B cell (primary cell): ENCODE results near the gene BEND5. TPM values are rescaled to one million over a fixed set of nuclear protein-coding genes. Genes with fewer than 3 reads are reported as not detected.

Experiments used
- ATAC-seq: fragments of 200-7000 bp; cut with Tn5 transposase; one replicate; pipeline ENCODE4 v1.10.0; 2021; ENCODE audit warnings: low read depth, mild to moderate bottlenecking, moderate number of reproducible peaks, moderate library complexity
- CTCF ChIA-PET: fragments of 350-600 bp; sonication (Branson Sonifier 250); formaldehyde crosslinking; loops from one replicate; lab custom pipeline; 2021; ENCODE audit warnings: antibody characterized with exemption, inconsistent platforms; lab: Charles Lee
- POLR2A ChIA-PET: fragments of 350-600 bp; sonication (Branson Sonifier 250); formaldehyde crosslinking; loops from one replicate; lab custom pipeline; 2021; ENCODE audit warnings: antibody characterized with exemption; lab: Charles Lee
- DNase-seq: peaks from one replicate; pipeline ENCODE4 v3.0.0; 2013
- H2AFZ ChIP-seq: 2 replicates; pipeline ENCODE4 v1.6.1; 2012; ENCODE audit warnings: mild to moderate bottlenecking, low read depth, low read length; ENCODE audit not compliant: insufficient read depth, poor library complexity, severe bottlenecking
- H3K27ac ChIP-seq, 2 donors: 1 replicate in 1 of 2; 2 replicates in 1 of 2; pipeline ENCODE4 v1.5.1; 2012 to 2013; ENCODE audit warnings: low read length in 2 of 2, mild to moderate bottlenecking in 2 of 2, moderate library complexity in 1 of 2
- H3K27me3 ChIP-seq, 4 experiments: fragments of 200-600 bp in 1 of 4; sonication (generic) in 1 of 4; replicated peaks in 1 of 4; 1 replicate in 2 of 4; 2 replicates in 2 of 4; pipeline versions ENCODE4 v1.6.1 to v1.7.0; 2013 to 2016; ENCODE audit warnings: low read length in 3 of 4, mild to moderate bottlenecking in 2 of 4, mixed read lengths in 1 of 4, moderate library complexity in 1 of 4; ENCODE audit not compliant: insufficient read depth in 4 of 4, control insufficient read depth in 3 of 4; ENCODE audit errors: control extremely low read depth in 1 of 4
- H3K36me3 ChIP-seq, 2 experiments: replicated peaks in 1 of 2; 1 replicate in 1 of 2; 2 replicates in 1 of 2; pipeline versions ENCODE4 v1.6.1 to v1.7.1; 2013; ENCODE audit warnings: low read length in 1 of 2; ENCODE audit not compliant: insufficient read depth in 2 of 2, control insufficient read depth in 1 of 2; ENCODE audit errors: control extremely low read depth in 1 of 2, extremely low read depth in 1 of 2
- H3K4me1 ChIP-seq, 2 donors: fragments of 200-600 bp in 1 of 2; sonication (generic) in 1 of 2; 1 replicate in 1 of 2; 2 replicates in 1 of 2; pipeline versions ENCODE4 v1.5.1 to v1.6.1; 2013 to 2017; ENCODE audit warnings: low read length in 2 of 2; ENCODE audit not compliant: control insufficient read depth in 2 of 2, insufficient read depth in 2 of 2
- H3K4me2 ChIP-seq: replicated peaks from 2 replicates; pipeline ENCODE3; 2012; ENCODE audit warnings: mild to moderate bottlenecking, low read depth, low read length; ENCODE audit not compliant: poor library complexity, severe bottlenecking
- H3K4me3 ChIP-seq, 5 experiments: fragments of 200-600 bp in 1 of 5; sonication (generic) in 1 of 5; 1 replicate in 3 of 5; 2 replicates in 2 of 5; pipeline versions ENCODE4 v1.5.1 to v1.7.0; 2011 to 2016; ENCODE audit warnings: low read length in 4 of 5, mild to moderate bottlenecking in 4 of 5, low read depth in 2 of 5, control low read depth in 1 of 5, moderate library complexity in 1 of 5; ENCODE audit not compliant: insufficient read depth in 1 of 5; ENCODE audit errors: control extremely low read depth in 1 of 5, extremely low read depth in 1 of 5
- H3K79me2 ChIP-seq: fragments of 200-600 bp; sonication (generic); one replicate; pipeline ENCODE4 v1.6.0; 2016; ENCODE audit warnings: low read length; ENCODE audit not compliant: control insufficient read depth, insufficient read depth
- H3K9ac ChIP-seq: fragments of 200-600 bp; sonication (generic); 2 replicates; pipeline ENCODE4 v1.6.1; 2017; ENCODE audit warnings: mild to moderate bottlenecking, low read length, moderate library complexity
- H3K9me3 ChIP-seq, 3 donors: one replicate each; pipeline versions ENCODE4 v1.6.1 to v1.7.1; 2013; ENCODE audit warnings: low read length in 2 of 3; ENCODE audit not compliant: control insufficient read depth in 2 of 3, insufficient read depth in 1 of 3; ENCODE audit errors: control extremely low read depth in 1 of 3
- H4K20me1 ChIP-seq: 2 replicates; pipeline ENCODE4 v1.6.0; 2012; ENCODE audit warnings: mild to moderate bottlenecking, low read length; ENCODE audit not compliant: insufficient read depth, control insufficient read depth, poor library complexity, severe bottlenecking
- H3K27ac Mint-ChIP-seq: one replicate; pipeline ENCODE4 v1.8.0; 2021; ENCODE audit warnings: mixed read lengths
- H3K27me3 Mint-ChIP-seq: one replicate; pipeline ENCODE4 v1.8.0; 2021; ENCODE audit warnings: mixed read lengths
- H3K4me1 Mint-ChIP-seq: one replicate; pipeline ENCODE4 v1.8.0; 2021; ENCODE audit warnings: mixed read lengths
- H3K4me3 Mint-ChIP-seq: one replicate; pipeline ENCODE4 v1.8.0; 2021; ENCODE audit warnings: mixed read lengths
- H3K9me3 Mint-ChIP-seq: one replicate; pipeline ENCODE4 v1.8.0; 2022; ENCODE audit warnings: mixed read lengths; ENCODE audit not compliant: insufficient read depth
- EZH2 ChIP-seq: IDR thresholded peaks from 2 replicates; pipeline ENCODE4 v1.6.1; 2012; ENCODE audit warnings: borderline replicate concordance, low read depth, mild to moderate bottlenecking, moderate library complexity, low read length; ENCODE audit not compliant: insufficient read depth, poor library complexity, severe bottlenecking
- WGBS: methylation state at CpG from one replicate; pipeline ENCODE4 v1.1.5; 2013; ENCODE audit warnings: missing lambda C conversion rate; ENCODE audit not compliant: insufficient coverage; 5-methylcytosine and 5-hydroxymethylcytosine counted together
- intact Hi-C: fragments of 100-400 bp; cut with micrococcal nuclease; formaldehyde crosslinking; loops from one replicate; pipeline ENCODE4 v1.10.0; 2022
- polyA plus RNA-seq: library from polyadenylated mRNA; depleted of rRNA; stranded (reverse); fragments of >200 nt; gene quantifications from 2 replicates; pipeline ENCODE4 v1.2.3, GENCODE V29; 2012
- total RNA-seq, 2 donors: library from RNA; stranded (reverse); fragments of 120-200 nt in 1 of 2; gene quantifications; 1 replicate in 1 of 2; 2 replicates in 1 of 2; pipeline versions ENCODE4 v1.2.3 to v1.2.4, GENCODE V29; 2013 to 2022
- TF ChIP-seq, protein P1 (sequence below): fragments of 200-600 bp; IDR thresholded peaks from one replicate; pipeline ENCODE4 v1.8.0; 2022; ENCODE audit warnings: antibody characterized with exemption, mild to moderate bottlenecking

BEND5 gene
- total and polyA plus RNA-seq, 2 donors (not counting 1 experiment from before 2014, with no cell fraction given) = 19.5 to 19.7 TPM

DNA sequence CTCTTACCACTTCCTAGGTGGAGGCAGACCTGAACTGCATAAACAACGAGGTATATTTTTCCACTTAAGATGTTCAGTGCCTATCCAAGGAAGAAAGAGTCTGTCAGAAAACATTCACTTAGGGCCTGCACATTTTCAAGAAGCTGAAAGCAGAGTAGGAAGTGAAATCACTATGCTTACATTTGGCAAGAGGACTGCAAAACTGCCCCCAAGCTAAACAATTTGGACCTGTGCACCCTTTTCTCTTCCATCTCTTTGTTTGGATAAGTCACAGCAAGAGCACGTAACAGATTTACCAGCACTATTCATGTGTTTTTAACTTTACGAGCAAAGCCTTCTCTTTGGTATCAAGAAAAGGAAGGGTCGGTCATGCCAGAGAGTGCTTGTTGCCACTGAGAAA is 13.2 kb upstream of the BEND5 start:
- Histone ChIP-seq H3K4me2 (peak overlapping the region; percentile 52), H3K27me3 (no peaks in the 10 kb centered on the region), H3K4me3 (peak overlapping the region in 1 of 5 experiments; percentile 17), H3K9me3 (no peaks in the 10 kb centered on the region), H4K20me1 (no peaks in the 10 kb centered on the region), H3K36me3 (no peaks in the 10 kb centered on the region), H2AFZ (peak overlapping the region; percentile 68), H3K27ac (peak overlapping the region; percentile 79 to 85), H3K79me2 (peaks cover 3% of the 10 kb centered on the region), H3K4me1 (peaks cover 55 to 56% of the 10 kb centered on the region in 2 donors), H3K9ac (no peak overlapping the region)
- POLR2A ChIA-PET = interaction anchor here (1.0 kb wide), 1 partner anchor 9 kb away, joined by 3 read pairs; no protein-coding TSS in a partner anchor
- no peaks in the 10 kb centered on the region for H3K9me3 Mint-ChIP-seq
- peak overlapping the region; percentile 81 for H3K4me3 Mint-ChIP-seq
- intact Hi-C loops = loop anchor here (10.0 kb wide), 1 partner anchor 315 kb away; the partner anchor contains the start of gene SPATA6
- H3K27ac Mint-ChIP-seq = peak overlapping the region; percentile 95
- 0% methylated on average over 1 of the region's 4 CpGs for WGBS
- TF ChIP-seq, protein P1, sequence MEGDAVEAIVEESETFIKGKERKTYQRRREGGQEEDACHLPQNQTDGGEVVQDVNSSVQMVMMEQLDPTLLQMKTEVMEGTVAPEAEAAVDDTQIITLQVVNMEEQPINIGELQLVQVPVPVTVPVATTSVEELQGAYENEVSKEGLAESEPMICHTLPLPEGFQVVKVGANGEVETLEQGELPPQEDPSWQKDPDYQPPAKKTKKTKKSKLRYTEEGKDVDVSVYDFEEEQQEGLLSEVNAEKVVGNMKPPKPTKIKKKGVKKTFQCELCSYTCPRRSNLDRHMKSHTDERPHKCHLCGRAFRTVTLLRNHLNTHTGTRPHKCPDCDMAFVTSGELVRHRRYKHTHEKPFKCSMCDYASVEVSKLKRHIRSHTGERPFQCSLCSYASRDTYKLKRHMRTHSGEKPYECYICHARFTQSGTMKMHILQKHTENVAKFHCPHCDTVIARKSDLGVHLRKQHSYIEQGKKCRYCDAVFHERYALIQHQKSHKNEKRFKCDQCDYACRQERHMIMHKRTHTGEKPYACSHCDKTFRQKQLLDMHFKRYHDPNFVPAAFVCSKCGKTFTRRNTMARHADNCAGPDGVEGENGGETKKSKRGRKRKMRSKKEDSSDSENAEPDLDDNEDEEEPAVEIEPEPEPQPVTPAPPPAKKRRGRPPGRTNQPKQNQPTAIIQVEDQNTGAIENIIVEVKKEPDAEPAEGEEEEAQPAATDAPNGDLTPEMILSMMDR = no peak
- no peak for TF ChIP-seq EZH2
- H3K27me3 Mint-ChIP-seq = no peaks in the 10 kb centered on the region
- CTCF ChIA-PET = interaction anchor here (1.0 to 2.2 kb wide), 3 partner anchors 10 to 28 kb away, joined by 4 to 9 read pairs (median 9); partner anchors contain the start of gene BEND5
- DNase-seq = peak; percentile 42
- ATAC-seq = no peak
- H3K4me1 Mint-ChIP-seq = peaks cover 63% of the 10 kb centered on the region

DNA sequence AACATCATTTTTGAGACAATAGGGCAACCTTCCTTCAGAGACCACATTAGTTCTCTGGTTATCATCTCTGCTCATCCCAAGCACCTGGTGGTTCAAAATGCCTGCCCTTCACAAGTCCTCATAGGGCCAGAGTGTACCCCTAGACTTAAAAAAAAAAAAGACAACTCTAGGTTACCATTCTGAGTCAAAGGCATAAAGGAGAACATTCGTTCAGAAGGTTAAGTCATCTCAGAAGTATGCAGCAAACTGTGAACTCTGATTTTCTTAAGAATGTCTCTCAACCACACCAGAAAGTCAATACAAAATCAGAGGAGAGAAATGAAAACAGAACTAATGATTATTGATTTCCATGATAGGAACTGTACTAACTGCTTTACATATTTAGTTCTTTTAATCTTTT is 9.2 kb upstream of the BEND5 start:
- Mint-ChIP-seq H3K4me1 (peaks cover 23% of the 10 kb centered on the region), H3K27me3 (no peaks in the 10 kb centered on the region), H3K4me3 (no peak overlapping the region), H3K9me3 (no peaks in the 10 kb centered on the region), H3K27ac (no peak overlapping the region)
- H3K36me3 ChIP-seq = no peaks in the 10 kb centered on the region
- DNase-seq (no peak), ATAC-seq (no peak)
- no peak overlapping the region for H3K27ac ChIP-seq
- no peaks in the 10 kb centered on the region for H3K9me3 ChIP-seq
- H3K9ac ChIP-seq = no peak overlapping the region
- H2AFZ ChIP-seq = no peak overlapping the region
- H3K4me2 ChIP-seq = no peak overlapping the region
- H3K4me3 ChIP-seq = no peak overlapping the region
- ChIA-PET POLR2A (no interaction called here), CTCF (no interaction called here)
- H3K4me1 ChIP-seq = peaks cover 16% of the 10 kb centered on the region in 2 donors
- no peaks in the 10 kb centered on the region for H4K20me1 ChIP-seq
- intact Hi-C loops = no loop called here
- no peaks in the 10 kb centered on the region for H3K27me3 ChIP-seq
- no peaks in the 10 kb centered on the region for H3K79me2 ChIP-seq
- WGBS = no CpG with 5 or more reads among the region's 1 CpG
- TF ChIP-seq, protein P1 = no peak
- TF ChIP-seq EZH2 = no peak
